Parathyroid adenoma (tissue), 2 donors: ENCODE data around the gene CCDC13.

Source experiments
- H2AFZ ChIP-seq: fragments of 300-600 bp; sonication (generic); one replicate; pipeline ENCODE4 v1.7.0; 2017; ENCODE audit warnings: antibody characterized with exemption, mild to moderate bottlenecking
- H3K27ac ChIP-seq: fragments of 300-600 bp; sonication (generic); one replicate; pipeline ENCODE4 v1.7.0; 2017
- H3K27me3 ChIP-seq: fragments of 300-600 bp; sonication (generic); one replicate; pipeline ENCODE4 v1.7.0; 2017; ENCODE audit warnings: low read length; ENCODE audit not compliant: control insufficient read depth, insufficient read depth
- H3K36me3 ChIP-seq: fragments of 300-600 bp; sonication (generic); one replicate; pipeline ENCODE4 v1.7.0; 2017; ENCODE audit warnings: low read length; ENCODE audit not compliant: control insufficient read depth, insufficient read depth
- H3K4me1 ChIP-seq: fragments of 300-600 bp; sonication (generic); one replicate; pipeline ENCODE4 v1.7.0; 2017; ENCODE audit warnings: control low read depth
- H3K4me2 ChIP-seq: fragments of 300-600 bp; sonication (generic); one replicate; pipeline ENCODE4 v1.7.0; 2017; ENCODE audit warnings: low read length
- H3K4me3 ChIP-seq: fragments of 300-600 bp; sonication (generic); one replicate; pipeline ENCODE4 v1.7.0; 2017; ENCODE audit warnings: low read depth, low read length
- H3K79me2 ChIP-seq: fragments of 300-600 bp; sonication (generic); one replicate; pipeline ENCODE4 v1.7.0; 2017; ENCODE audit warnings: control low read depth
- H3K9ac ChIP-seq: fragments of 300-600 bp; sonication (generic); one replicate; pipeline ENCODE4 v1.7.0; 2017; ENCODE audit warnings: mild to moderate bottlenecking
- H3K9me3 ChIP-seq: fragments of 300-600 bp; sonication (generic); one replicate; pipeline ENCODE4 v1.7.0; 2017; ENCODE audit warnings: low read length; ENCODE audit not compliant: control insufficient read depth
- CTCF ChIP-seq: fragments of 300-600 bp; sonication (generic); IDR thresholded peaks from one replicate; pipeline ENCODE4 v1.7.0; 2017; ENCODE audit warnings: antibody characterized with exemption, mild to moderate bottlenecking
- donor health status: primary hyperparathyroidism.

The CCDC13 gene

GRCh38 chr3:42778644-42779043 is 5.6 kb upstream of the CCDC13 start:
- H3K4me1 ChIP-seq = no peaks in the 10 kb centered on the region
- H3K27ac ChIP-seq = no peak overlapping the region
- no peak overlapping the region for H3K9ac ChIP-seq
- no peak overlapping the region for H3K4me2 ChIP-seq
- no peaks in the 10 kb centered on the region for H3K27me3 ChIP-seq
- no peaks in the 10 kb centered on the region for H3K36me3 ChIP-seq
- TF ChIP-seq CTCF = no peak
- no peak overlapping the region for H2AFZ ChIP-seq
- no peaks in the 10 kb centered on the region for H3K79me2 ChIP-seq
- H3K9me3 ChIP-seq = no peaks in the 10 kb centered on the region
- no peak overlapping the region for H3K4me3 ChIP-seq

- H3K79me2 ChIP-seq = no peaks in the 10 kb centered on the region
- TF ChIP-seq CTCF = no peak
- no peaks in the 10 kb centered on the region for H3K27me3 ChIP-seq
- no peaks in the 10 kb centered on the region for H3K36me3 ChIP-seq
- H3K9ac ChIP-seq = no peak overlapping the region
- peak overlapping the region; percentile 61 for H3K27ac ChIP-seq
- H3K4me2 ChIP-seq = peak overlapping the region; percentile 72
- no peaks in the 10 kb centered on the region for H3K4me1 ChIP-seq
- no peaks in the 10 kb centered on the region for H3K9me3 ChIP-seq
- H3K4me3 ChIP-seq = peak overlapping the region; percentile 71
- peak overlapping the region; percentile 88 for H2AFZ ChIP-seq
Measured at GRCh38 chr3:42773409-42773751, 327 bp upstream of the CCDC13 start.

GRCh38 chr3:42771271-42771670 is 1.8 kb downstream of the CCDC13 start:
- H2AFZ ChIP-seq = no peak overlapping the region
- H3K36me3 ChIP-seq = no peaks in the 10 kb centered on the region
- H3K9me3 ChIP-seq = no peaks in the 10 kb centered on the region
- H3K9ac ChIP-seq = no peak overlapping the region
- no peak overlapping the region for H3K27ac ChIP-seq
- H3K79me2 ChIP-seq = no peaks in the 10 kb centered on the region
- no peaks in the 10 kb centered on the region for H3K27me3 ChIP-seq
- H3K4me3 ChIP-seq = no peak overlapping the region
- H3K4me1 ChIP-seq = no peaks in the 10 kb centered on the region
- TF ChIP-seq CTCF = no peak
- H3K4me2 ChIP-seq = no peak overlapping the region

- Histone ChIP-seq H3K9me3 (no peaks in the 10 kb centered on the region), H3K36me3 (no peaks in the 10 kb centered on the region), H2AFZ (no peak overlapping the region), H3K4me3 (no peak overlapping the region), H3K79me2 (no peaks in the 10 kb centered on the region), H3K4me1 (no peaks in the 10 kb centered on the region), H3K27ac (no peak overlapping the region), H3K27me3 (no peaks in the 10 kb centered on the region), H3K9ac (no peak overlapping the region), H3K4me2 (no peak overlapping the region)
- TF ChIP-seq CTCF = no peak
Measured at GRCh38 chr3:42769477-42770131, 3.4 kb downstream of the CCDC13 start.

GRCh38 chr3:42764561-42765295 is 8.3 kb downstream of the CCDC13 start:
- no peak overlapping the region for H2AFZ ChIP-seq
- H3K36me3 ChIP-seq = no peaks in the 10 kb centered on the region
- no peak overlapping the region for H3K27ac ChIP-seq
- no peaks in the 10 kb centered on the region for H3K9me3 ChIP-seq
- H3K9ac ChIP-seq = no peak overlapping the region
- H3K4me2 ChIP-seq = no peak overlapping the region
- no peaks in the 10 kb centered on the region for H3K4me1 ChIP-seq
- H3K4me3 ChIP-seq = no peak overlapping the region
- no peaks in the 10 kb centered on the region for H3K79me2 ChIP-seq
- no peaks in the 10 kb centered on the region for H3K27me3 ChIP-seq
- TF ChIP-seq CTCF = no peak
